ENCODE results near the gene RGS18. TPM values are rescaled to one million over a fixed set of nuclear protein-coding genes. Genes with fewer than 3 reads are reported as not detected.

The RGS18 gene
- total and polyA plus RNA-seq, 2 experiments from 2014 or later: not detected

DNA sequence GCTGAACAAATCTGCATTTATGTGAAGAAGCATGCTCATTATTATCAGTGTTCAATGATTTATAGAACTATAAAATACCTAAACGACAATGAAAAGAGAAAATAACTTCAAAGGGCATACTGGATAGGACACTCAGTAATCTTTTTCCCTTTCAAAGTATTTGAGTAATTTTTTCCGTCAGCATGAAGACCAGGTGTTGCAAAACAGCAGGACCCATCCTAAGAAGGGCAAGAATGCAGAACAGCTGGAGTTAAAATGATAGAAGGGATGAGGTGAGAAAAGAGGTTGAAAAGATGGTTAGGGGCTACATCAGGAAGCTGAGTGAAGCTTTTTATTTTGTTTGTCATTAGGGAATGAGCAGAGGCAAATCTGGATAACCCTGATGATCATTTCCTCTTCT, 7.1 kb upstream of the RGS18 start:
- no peak overlapping the region for H3K4me2 ChIP-seq
- Mint-ChIP-seq H3K27me3 (ENCODE audit: insufficient read depth, low read depth, poor library complexity) (peaks cover under 1% of the 10 kb centered on the region), H3K36me3 (ENCODE audit: low read depth) (no peaks in the 10 kb centered on the region), H3K27ac (no peak overlapping the region), H3K4me1 (peaks cover 13% of the 10 kb centered on the region), H3K4me3 (no peak overlapping the region), H3K9me3 (no peaks in the 10 kb centered on the region)
- H4K20me1 ChIP-seq (replicated peaks; ENCODE audit: insufficient read depth): no peaks in the 10 kb centered on the region
- TF ChIP-seq NANOG (IDR thresholded peaks at IDR 0.05; ENCODE audit: borderline replicate concordance) (no peak), ZNF114 (CRISPR knock-in tag; IDR thresholded peaks at IDR 0.05) (no peak), STAT1 (IDR thresholded peaks at IDR 0.05; ENCODE audit: unreplicated experiment) (no peak), POLR2AphosphoS5 (IDR thresholded peaks at IDR 0.05; ENCODE audit: low read depth) (no peak), CTCF (conservative IDR thresholded peaks at IDR 0.05; ENCODE audit: low read depth in 2 of 2) (no peak), JUNB (IDR thresholded peaks at IDR 0.05; ENCODE audit: unreplicated experiment) (no peak), EZH2 (IDR thresholded peaks at IDR 0.05; ENCODE audit: low read depth, unreplicated experiment) (no peak)
- TF ChIP-seq, protein P1, sequence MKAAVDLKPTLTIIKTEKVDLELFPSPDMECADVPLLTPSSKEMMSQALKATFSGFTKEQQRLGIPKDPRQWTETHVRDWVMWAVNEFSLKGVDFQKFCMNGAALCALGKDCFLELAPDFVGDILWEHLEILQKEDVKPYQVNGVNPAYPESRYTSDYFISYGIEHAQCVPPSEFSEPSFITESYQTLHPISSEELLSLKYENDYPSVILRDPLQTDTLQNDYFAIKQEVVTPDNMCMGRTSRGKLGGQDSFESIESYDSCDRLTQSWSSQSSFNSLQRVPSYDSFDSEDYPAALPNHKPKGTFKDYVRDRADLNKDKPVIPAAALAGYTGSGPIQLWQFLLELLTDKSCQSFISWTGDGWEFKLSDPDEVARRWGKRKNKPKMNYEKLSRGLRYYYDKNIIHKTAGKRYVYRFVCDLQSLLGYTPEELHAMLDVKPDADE (IDR thresholded peaks at IDR 0.05): no peak
- no peaks in the 10 kb centered on the region for H3K36me3 ChIP-seq (ENCODE audit: insufficient read depth)
- no peaks in the 10 kb centered on the region for H3K79me2 ChIP-seq (replicated peaks; ENCODE audit: insufficient read depth)
- no peaks in the 10 kb centered on the region for H3F3A ChIP-seq (replicated peaks; ENCODE audit: low read depth)
- peaks cover 9% of the 10 kb centered on the region; the same call in 1 of the 2 replicates for H3K4me1 ChIP-seq (ENCODE audit: insufficient read depth)
- no peaks in the 10 kb centered on the region for H3K27me3 ChIP-seq (ENCODE audit: insufficient read depth)
- H3K9me2 ChIP-seq (ENCODE audit: insufficient read depth): no peaks in the 10 kb centered on the region
- DNase-seq (ENCODE audit: low spot score): peak; percentile 29
- no peak for ATAC-seq
- H3K4me3 ChIP-seq: no peak overlapping the region
- H3K27ac ChIP-seq (ENCODE audit: low read depth): no peak overlapping the region
- H2AFZ ChIP-seq: no peak overlapping the region

GRCh38 chr1:192153276-192153675, 5.0 kb upstream of the RGS18 start:
- DNase-seq (ENCODE audit: low spot score): no peak
- no peak overlapping the region for H3K4me3 ChIP-seq
- peaks cover 2% of the 10 kb centered on the region for H3K27me3 Mint-ChIP-seq (ENCODE audit: insufficient read depth, low read depth, poor library complexity)
- TF ChIP-seq NANOG (IDR thresholded peaks at IDR 0.05; ENCODE audit: borderline replicate concordance) (no peak), CTCF (conservative IDR thresholded peaks at IDR 0.05; ENCODE audit: low read depth in 2 of 2) (no peak), STAT1 (IDR thresholded peaks at IDR 0.05; ENCODE audit: unreplicated experiment) (no peak), ZNF331 (CRISPR knock-in tag; IDR thresholded peaks at IDR 0.05; ENCODE audit: low read depth) (no peak)
- TF ChIP-seq, protein P2, sequence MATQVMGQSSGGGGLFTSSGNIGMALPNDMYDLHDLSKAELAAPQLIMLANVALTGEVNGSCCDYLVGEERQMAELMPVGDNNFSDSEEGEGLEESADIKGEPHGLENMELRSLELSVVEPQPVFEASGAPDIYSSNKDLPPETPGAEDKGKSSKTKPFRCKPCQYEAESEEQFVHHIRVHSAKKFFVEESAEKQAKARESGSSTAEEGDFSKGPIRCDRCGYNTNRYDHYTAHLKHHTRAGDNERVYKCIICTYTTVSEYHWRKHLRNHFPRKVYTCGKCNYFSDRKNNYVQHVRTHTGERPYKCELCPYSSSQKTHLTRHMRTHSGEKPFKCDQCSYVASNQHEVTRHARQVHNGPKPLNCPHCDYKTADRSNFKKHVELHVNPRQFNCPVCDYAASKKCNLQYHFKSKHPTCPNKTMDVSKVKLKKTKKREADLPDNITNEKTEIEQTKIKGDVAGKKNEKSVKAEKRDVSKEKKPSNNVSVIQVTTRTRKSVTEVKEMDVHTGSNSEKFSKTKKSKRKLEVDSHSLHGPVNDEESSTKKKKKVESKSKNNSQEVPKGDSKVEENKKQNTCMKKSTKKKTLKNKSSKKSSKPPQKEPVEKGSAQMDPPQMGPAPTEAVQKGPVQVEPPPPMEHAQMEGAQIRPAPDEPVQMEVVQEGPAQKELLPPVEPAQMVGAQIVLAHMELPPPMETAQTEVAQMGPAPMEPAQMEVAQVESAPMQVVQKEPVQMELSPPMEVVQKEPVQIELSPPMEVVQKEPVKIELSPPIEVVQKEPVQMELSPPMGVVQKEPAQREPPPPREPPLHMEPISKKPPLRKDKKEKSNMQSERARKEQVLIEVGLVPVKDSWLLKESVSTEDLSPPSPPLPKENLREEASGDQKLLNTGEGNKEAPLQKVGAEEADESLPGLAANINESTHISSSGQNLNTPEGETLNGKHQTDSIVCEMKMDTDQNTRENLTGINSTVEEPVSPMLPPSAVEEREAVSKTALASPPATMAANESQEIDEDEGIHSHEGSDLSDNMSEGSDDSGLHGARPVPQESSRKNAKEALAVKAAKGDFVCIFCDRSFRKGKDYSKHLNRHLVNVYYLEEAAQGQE (IDR thresholded peaks at IDR 0.05; ENCODE audit: unreplicated experiment): no peak
- TF ChIP-seq, protein P1 (IDR thresholded peaks at IDR 0.05): no peak

More at GRCh38 chr1:192153276-192153675, 5.0 kb upstream of the RGS18 start:
- Mint-ChIP-seq H3K4me3 (no peak overlapping the region), H3K36me3 (ENCODE audit: low read depth) (no peaks in the 10 kb centered on the region), H3K9me3 (no peaks in the 10 kb centered on the region), H3K27ac (no peak overlapping the region), H3K4me1 (peaks cover 13% of the 10 kb centered on the region)
- H3K79me2 ChIP-seq (replicated peaks; ENCODE audit: insufficient read depth): no peaks in the 10 kb centered on the region
- no peak overlapping the region for H3K27ac ChIP-seq (ENCODE audit: low read depth)
- no peaks in the 10 kb centered on the region for H3F3A ChIP-seq (replicated peaks; ENCODE audit: low read depth)
- H3K4me2 ChIP-seq: no peak overlapping the region
- no peaks in the 10 kb centered on the region for H4K20me1 ChIP-seq (replicated peaks; ENCODE audit: insufficient read depth)
- H2AFZ ChIP-seq: no peak overlapping the region
- no peaks in the 10 kb centered on the region for H3K36me3 ChIP-seq (ENCODE audit: insufficient read depth)
- no peaks in the 10 kb centered on the region for H3K27me3 ChIP-seq (ENCODE audit: insufficient read depth)
- ATAC-seq: no peak
- H3K9me2 ChIP-seq (ENCODE audit: insufficient read depth): no peaks in the 10 kb centered on the region
- H3K4me1 ChIP-seq (ENCODE audit: insufficient read depth): peaks cover 9% of the 10 kb centered on the region; the same call in 1 of the 2 replicates
